ENCODE data around the gene MRPL21. TPM values are rescaled to one million over a fixed set of nuclear protein-coding genes. Genes with fewer than 3 reads are reported as not detected.

MRPL21 gene
- total and polyA plus RNA-seq, 2 of the 13 experiments (the other 11 are each of a cell fraction or from before 2014, with no cell fraction given): 61.5 to 100 TPM

GRCh38 chr11:68925611-68926010 lies 22.0 kb upstream of the MRPL21 start:
- POLR2A ChIA-PET: interaction anchor here (0.5 kb wide), 1 partner anchor 9 kb away, joined by 3 read pairs; no protein-coding TSS in a partner anchor
- intact Hi-C loops (cut with micrococcal nuclease; ENCODE audit: unreplicated experiment): no loop called here
- Histone ChIP-seq H3K4me2 (ENCODE audit: low read depth, low read length) (no peak overlapping the region), H4K20me1 (ENCODE audit: insufficient read depth, low read length) (no peaks in the 10 kb centered on the region), H3K79me2 (ENCODE audit: insufficient read depth, low read length) (no peaks in the 10 kb centered on the region), H3K27me3 (ENCODE audit: control insufficient read depth in 1 of 2, insufficient read depth in 2 of 2, low read length in 2 of 2) (no peaks in the 10 kb centered on the region), H2AFZ (ENCODE audit: low read length) (no peak overlapping the region), H3K9ac (ENCODE audit: insufficient read depth, low read depth, low read length) (no peak overlapping the region), H3K9me3 (ENCODE audit: low read length) (peaks cover 20% of the 10 kb centered on the region), H3K36me3 (replicated peaks in 1 of 2; ENCODE audit: control insufficient read depth in 1 of 2, insufficient read depth in 2 of 2, low read length in 2 of 2) (peaks cover 25 to 82% of the 10 kb centered on the region in 2 experiments), H3K4me3 (replicated peaks in 1 of 3; ENCODE audit: insufficient read depth in 1 of 3, low read depth in 2 of 3, low read length in 3 of 3) (no peak overlapping the region), H3K27ac (ENCODE audit: extremely low read length, insufficient read depth, low read length) (no peak overlapping the region), H3K4me1 (ENCODE audit: insufficient read depth, low read length) (no peaks in the 10 kb centered on the region)
- WGBS (ENCODE audit: low lambda C conversion rate): 78% methylated on average over 3 of the region's 3 CpGs
- FAIRE-seq: no peak
- ATAC-seq: no peak
- CTCF ChIA-PET (ENCODE audit: low intra/inter-chr PET ratio, low total read pairs): no interaction called here
- TF ChIP-seq ZNF280D (CRISPR knock-in tag; IDR thresholded peaks at IDR 0.05) (peak; percentile 71; the same call in 1 of the 2 replicates), KLF11 (CRISPR knock-in tag; IDR thresholded peaks at IDR 0.05) (no peak), MAFK (conservative IDR thresholded peaks at IDR 0.05 in 1 of 2, IDR thresholded peaks at IDR 0.05 in 1 of 2; ENCODE audit: low read length in 2 of 2) (no peak), ZIK1 (CRISPR knock-in tag; IDR thresholded peaks at IDR 0.05; ENCODE audit: borderline replicate concordance, low read depth) (no peak), ZFP1 (CRISPR knock-in tag; IDR thresholded peaks at IDR 0.05) (peak; percentile 99), ZNF136 (CRISPR knock-in tag; IDR thresholded peaks at IDR 0.05; ENCODE audit: low read depth) (peak; percentile 97; the same call in 1 of the 2 replicates), ATF7 (IDR thresholded peaks at IDR 0.05) (no peak), ATF7 (CRISPR knock-in tag; IDR thresholded peaks at IDR 0.05) (no peak), SMAD1 (CRISPR knock-in tag; IDR thresholded peaks at IDR 0.05; ENCODE audit: borderline replicate concordance, low read depth) (no peak), CEBPB (IDR thresholded peaks at IDR 0.05; ENCODE audit: borderline replicate concordance, low read depth, low read length) (no peak), MAFG (CRISPR knock-in tag; IDR thresholded peaks at IDR 0.05) (no peak)
- BruUV-seq (replicated peaks): no TSS peak
- no peak for DNase-seq (ENCODE audit: low spot score)
- in situ Hi-C loops (cut with HindIII; ENCODE audit: extremely low pct_ligation_motif_present, low pct_unique_long_range_greater_than_20kb): no loop called here

Measured in HepG2 (cell line).